HepG2 (cell line): ENCODE results near the gene KIFC1. TPM values are rescaled to one million over a fixed set of nuclear protein-coding genes. Genes with fewer than 3 reads are reported as not detected.

Experiments
- ATAC-seq: fragments of 200-7000 bp; cut with Tn5 transposase; 3 replicates; pipeline ENCODE4 v1.9.1; 2020; ENCODE audit warnings: mild to moderate bottlenecking, moderate library complexity
- BruUV-seq: library from RNA; stranded (reverse); fragments of 400-500 nt; replicated peaks from 2 replicates; lab custom pipeline; 2021; lab: Mats Ljungman, UMichigan
- CTCF ChIA-PET: fragments of 300-600 bp; formaldehyde crosslinking; extraction: SDS; loops from one replicate; lab custom pipeline; 2021; ENCODE audit warnings: low total read pairs, inconsistent platforms, low intra/inter-chr PET ratio; lab: Yijun Ruan, JAX
- POLR2A ChIA-PET: fragments of 350-600 bp; sonication (Branson Sonifier 250); formaldehyde crosslinking; loops from one replicate; lab custom pipeline; 2020; ENCODE audit warnings: antibody characterized with exemption, inconsistent platforms; lab: Yijun Ruan, JAX
- DNase-seq: peaks from one replicate; pipeline ENCODE4 v3.0.0-alpha.2; 2015; ENCODE audit warnings: low spot score
- FAIRE-seq: peaks from 3 replicates; lab custom pipeline; 2011; peaks lifted over from hg19 to GRCh38; lab: Jason Lieb, UNC
- H2AFZ ChIP-seq: one replicate; pipeline ENCODE4 v1.6.1; 2011; ENCODE audit warnings: low read length, inconsistent platforms
- H3K27ac ChIP-seq: fragments of 300-600 bp; 3 replicates; pipeline ENCODE4 v1.8.0; 2011; ENCODE audit warnings: mixed run types, mild to moderate bottlenecking, mixed read lengths, low read length, inconsistent platforms; ENCODE audit not compliant: insufficient read depth; ENCODE audit errors: extremely low read length
- H3K27me3 ChIP-seq, 2 experiments: fragments of 200-600 bp in 1 of 2; 2 replicates in 1 of 2; 3 replicates in 1 of 2; pipeline versions ENCODE4 v1.6.0 to v1.8.0; 2011; ENCODE audit warnings: low read length in 2 of 2, mild to moderate bottlenecking in 2 of 2, moderate library complexity in 2 of 2, inconsistent platforms in 1 of 2; ENCODE audit not compliant: insufficient read depth in 2 of 2, control insufficient read depth in 1 of 2
- H3K36me3 ChIP-seq, 2 experiments: fragments of 200-600 bp in 1 of 2; replicated peaks in 1 of 2; 2 replicates in 1 of 2; 3 replicates in 1 of 2; pipeline versions ENCODE4 v1.5.1 to v1.8.0; 2011; ENCODE audit warnings: low read length in 2 of 2, inconsistent platforms in 1 of 2; ENCODE audit not compliant: insufficient read depth in 2 of 2, control insufficient read depth in 1 of 2
- H3K4me1 ChIP-seq: 2 replicates; pipeline ENCODE4 v1.5.1; 2012; ENCODE audit warnings: low read length, inconsistent platforms; ENCODE audit not compliant: insufficient read depth
- H3K4me2 ChIP-seq: 2 replicates; pipeline ENCODE4 v1.6.0; 2011; ENCODE audit warnings: low read depth, low read length, inconsistent platforms
- H3K4me3 ChIP-seq, 3 experiments: fragments of 200-600 bp in 1 of 3; sonication (generic), shearing (Covaris generic) in 1 of 3; replicated peaks in 1 of 3; 2 replicates each; pipeline ENCODE4 v1.5.1; 2011 to 2016; ENCODE audit warnings: low read length in 3 of 3, inconsistent platforms in 2 of 3, low read depth in 2 of 3, mild to moderate bottlenecking in 2 of 3, control low read depth in 1 of 3, mixed read lengths in 1 of 3; ENCODE audit not compliant: insufficient read depth in 1 of 3
- H3K79me2 ChIP-seq: one replicate; pipeline ENCODE4 v1.6.1; 2011; ENCODE audit warnings: low read length, inconsistent platforms; ENCODE audit not compliant: insufficient read depth
- H3K9ac ChIP-seq: 2 replicates; pipeline ENCODE4 v1.6.0; 2011; ENCODE audit warnings: mild to moderate bottlenecking, low read depth, low read length, inconsistent platforms; ENCODE audit not compliant: insufficient read depth
- H3K9me3 ChIP-seq: 2 replicates; pipeline ENCODE4 v1.5.1; 2012; ENCODE audit warnings: mild to moderate bottlenecking, low read length
- H4K20me1 ChIP-seq: 2 replicates; pipeline ENCODE4 v1.6.0; 2011; ENCODE audit warnings: inconsistent platforms, mild to moderate bottlenecking, low read length, moderate library complexity; ENCODE audit not compliant: insufficient read depth
- CSRNP2 ChIP-seq: sonication (generic); formaldehyde crosslinking; conservative IDR thresholded peaks from 2 replicates; pipeline ENCODE4 v1.8.0; 2022; ENCODE audit warnings: low read depth, missing genetic modification reagents
- KLF9 ChIP-seq: IDR thresholded peaks from 2 replicates; pipeline ENCODE4 v1.6.1; 2016; ENCODE audit warnings: low read depth
- TP53 ChIP-seq: sonication (generic); formaldehyde crosslinking; conservative IDR thresholded peaks from 2 replicates; pipeline ENCODE4 v1.4.0; 2020; ENCODE audit warnings: missing genetic modification reagents
- ZBTB4 ChIP-seq: sonication (generic); formaldehyde crosslinking; IDR thresholded peaks from 2 replicates; pipeline ENCODE4 v1.4.0; 2020; ENCODE audit warnings: missing genetic modification reagents, mild to moderate bottlenecking, borderline replicate concordance
- ZNF256 ChIP-seq: sonication (generic); formaldehyde crosslinking; conservative IDR thresholded peaks from 2 replicates; pipeline ENCODE4 v1.4.0; 2020; ENCODE audit warnings: missing genetic modification reagents
- WGBS: methylation state at CpG from one replicate; pipeline ENCODE4 v1.1.6; 2017; ENCODE audit warnings: low lambda C conversion rate; 5-methylcytosine and 5-hydroxymethylcytosine counted together
- in situ Hi-C: cut with HindIII; loops from 2 replicates; pipeline ENCODE4 v1.10.0; 2017; ENCODE audit warnings: low pct_unique_long_range_greater_than_20kb; ENCODE audit not compliant: extremely low pct_ligation_motif_present
- intact Hi-C: fragments of 100-400 bp; cut with micrococcal nuclease; formaldehyde crosslinking; loops from one replicate; pipeline ENCODE4 v1.10.0; 2022; ENCODE audit not compliant: unreplicated experiment
- polyA plus RNA-seq, 8 experiments: library from polyadenylated mRNA; depleted of rRNA in 3 of 8; stranded (reverse) in 7 of 8; unstranded in 1 of 8; fragments of >200 nt; fragmentation: Illumina TruSeq in 4 of 8; extraction: Trizol in 4 of 8; gene quantifications; 2 replicates each; pipeline versions ENCODE4 v1.2.1 to v1.2.3, GENCODE V29; 2011 to 2016; ENCODE audit warnings: low read depth in 4 of 8, missing spikeins in 1 of 8, mixed read lengths in 1 of 8; ENCODE audit not compliant: insufficient read depth in 1 of 8
- total RNA-seq, 5 experiments: library from RNA; depleted of rRNA; stranded (reverse); fragments of >200 nt; fragmentation: Illumina TruSeq; extraction: Trizol; gene quantifications; 2 replicates each; pipeline ENCODE4 v1.2.3, GENCODE V29; 2016; ENCODE audit warnings: low read depth in 1 of 5

KIFC1 gene
- total and polyA plus RNA-seq, 2 of the 13 experiments (the other 11 are each of a cell fraction or from before 2014, with no cell fraction given) = 25.0 to 45.5 TPM

- no peak for TF ChIP-seq ZBTB4 (CRISPR knock-in tag)
Observed at GRCh38 chr6:33450434-33450833, 58.8 kb downstream of the KIFC1 start (continued).

GRCh38 chr6:33451606-33452005 is 60.0 kb downstream of the KIFC1 start:
- H2AFZ ChIP-seq = no peak overlapping the region
- no peak for FAIRE-seq

More at GRCh38 chr6:33451606-33452005, 60.0 kb downstream of the KIFC1 start:
- Histone ChIP-seq H3K4me1 (peaks cover 20% of the 10 kb centered on the region), H3K36me3 (peaks cover 0 to 9% of the 10 kb centered on the region in 2 experiments; a peak in 3 of 5 replicates), H3K9me3 (no peaks in the 10 kb centered on the region), H3K79me2 (peaks cover 15% of the 10 kb centered on the region), H3K27ac (no peak overlapping the region), H3K4me2 (no peak overlapping the region), H4K20me1 (no peaks in the 10 kb centered on the region), H3K9ac (no peak overlapping the region), H3K4me3 (no peak overlapping the region), H3K27me3 (no peaks in the 10 kb centered on the region; a peak in 2 of 5 replicates)
- WGBS = 95% methylated on average over 11 of the region's 15 CpGs
- BruUV-seq = no TSS peak
- DNase-seq (no peak), ATAC-seq (no peak)
- POLR2A ChIA-PET = no interaction called here
- in situ Hi-C loops (no loop called here), intact Hi-C loops (no loop called here)
- CTCF ChIA-PET = no interaction called here
- TF ChIP-seq KLF9 = no peak
- no peak for TF ChIP-seq ZNF256 (CRISPR knock-in tag)
- TF ChIP-seq TP53 = no peak
- no peak for TF ChIP-seq CSRNP2 (CRISPR knock-in tag)
